HEK293 (cell line): ENCODE data around the gene WDR11.

Source experiments
- CTCF ChIA-PET: fragments of 350-600 bp; formaldehyde crosslinking; extraction: SDS; loops from one replicate; lab custom pipeline; 2021; ENCODE audit warnings: antibody characterized with exemption; lab: Yijun Ruan, JAX
- POLR2A ChIA-PET: fragments of 300-600 bp; formaldehyde crosslinking; extraction: SDS; loops from one replicate; lab custom pipeline; 2020; ENCODE audit warnings: antibody characterized with exemption, inconsistent platforms; lab: Yijun Ruan, JAX
- H3K27ac ChIP-seq: fragments of 200-500 bp; sonication (Bioruptor generic); 2 replicates; pipeline ENCODE4 v1.5.1; 2014; ENCODE audit warnings: low read depth, low read length, control low read depth, inconsistent platforms; ENCODE audit errors: extremely low read depth
- H3K36me3 ChIP-seq, 2 experiments: fragments of 200-500 bp in 1 of 2; sonication (Bioruptor generic) in 1 of 2; 1 replicate in 1 of 2; 2 replicates in 1 of 2; pipeline ENCODE4 v1.5.1; 2014 to 2017; ENCODE audit warnings: inconsistent platforms in 2 of 2, low read length in 2 of 2; ENCODE audit not compliant: control insufficient read depth in 2 of 2, insufficient read depth in 1 of 2
- H3K4me1 ChIP-seq: fragments of 200-500 bp; sonication (Bioruptor generic); 2 replicates; pipeline ENCODE4 v1.5.1; 2014; ENCODE audit warnings: mild to moderate bottlenecking, low read length, inconsistent platforms; ENCODE audit not compliant: control insufficient read depth, insufficient read depth
- H3K4me3 ChIP-seq: 2 replicates; pipeline ENCODE4 v1.5.1; 2011; ENCODE audit warnings: low read depth, mild to moderate bottlenecking, control low read depth, low read length, moderate library complexity
- H3K9me3 ChIP-seq: fragments of 200-500 bp; sonication (Bioruptor generic); 2 replicates; pipeline ENCODE4 v1.5.1; 2014; ENCODE audit warnings: low read depth, low read length, inconsistent platforms; ENCODE audit not compliant: control insufficient read depth, insufficient read depth
- HOXA7 ChIP-seq: sonication (generic); formaldehyde crosslinking; IDR thresholded peaks from 2 replicates; pipeline ENCODE4 v1.8.1; 2022; ENCODE audit warnings: missing genetic modification reagents, borderline replicate concordance
- KLF9 ChIP-seq: fragments of 450-650 bp; formaldehyde crosslinking; IDR thresholded peaks from 2 replicates; pipeline ENCODE4 v1.5.1; 2016; ENCODE audit warnings: missing biosample characterization, missing genetic modification characterization, low read depth
- SALL2 ChIP-seq: fragments of 450-650 bp; formaldehyde crosslinking; IDR thresholded peaks from 2 replicates; pipeline ENCODE4 v1.5.0; 2017; ENCODE audit warnings: missing biosample characterization, mild to moderate bottlenecking, missing genetic modification characterization, borderline replicate concordance
- YY1 ChIP-seq: fragments of 450-650 bp; formaldehyde crosslinking; IDR thresholded peaks from 2 replicates; pipeline ENCODE4 v1.5.1; 2018; ENCODE audit warnings: missing biosample characterization, missing genetic modification characterization
- ZBTB20 ChIP-seq: fragments of 450-650 bp; formaldehyde crosslinking; IDR thresholded peaks from 2 replicates; pipeline ENCODE4 v1.5.1; 2016; ENCODE audit warnings: missing biosample characterization, missing genetic modification characterization
- ZBTB21 ChIP-seq: fragments of 450-650 bp; formaldehyde crosslinking; IDR thresholded peaks from 2 replicates; pipeline ENCODE4 v1.5.1; 2017; ENCODE audit warnings: missing biosample characterization, missing genetic modification characterization
- ZFP69B ChIP-seq: fragments of 450-650 bp; formaldehyde crosslinking; IDR thresholded peaks from 2 replicates; pipeline ENCODE4 v1.5.1; 2016; ENCODE audit warnings: missing biosample characterization, missing genetic modification characterization
- ZNF132 ChIP-seq: fragments of 450-650 bp; formaldehyde crosslinking; IDR thresholded peaks from 2 replicates; pipeline ENCODE4 v1.5.1; 2017; ENCODE audit warnings: missing biosample characterization, missing genetic modification characterization, borderline replicate concordance
- ZNF202 ChIP-seq: fragments of 450-650 bp; formaldehyde crosslinking; IDR thresholded peaks from 2 replicates; pipeline ENCODE4 v1.5.1; 2016; ENCODE audit warnings: missing biosample characterization, missing genetic modification characterization, borderline replicate concordance
- ZNF274 ChIP-seq, 2 experiments: fragments of 200-500 bp in 1 of 2; fragments of 450-650 bp in 1 of 2; sonication (Bioruptor generic) in 1 of 2; formaldehyde crosslinking in 1 of 2; IDR thresholded peaks; 2 replicates each; pipeline versions ENCODE4 v1.5.1 to v1.6.1; 2014 to 2016; ENCODE audit warnings: borderline replicate concordance in 1 of 2, inconsistent platforms in 1 of 2, low read length in 1 of 2, missing biosample characterization in 1 of 2, missing genetic modification characterization in 1 of 2
- ZNF350 ChIP-seq: fragments of 450-650 bp; formaldehyde crosslinking; IDR thresholded peaks from 2 replicates; pipeline ENCODE4 v1.5.0; 2017; ENCODE audit warnings: missing biosample characterization, mild to moderate bottlenecking, missing genetic modification characterization
- ZNF521 ChIP-seq: fragments of 450-650 bp; formaldehyde crosslinking; IDR thresholded peaks from 2 replicates; pipeline ENCODE4 v1.5.1; 2017; ENCODE audit warnings: missing biosample characterization, mild to moderate bottlenecking, missing genetic modification characterization
- ZNF555 ChIP-seq: fragments of 450-650 bp; formaldehyde crosslinking; conservative IDR thresholded peaks from 2 replicates; pipeline ENCODE4 v1.5.1; 2017; ENCODE audit warnings: missing biosample characterization, mild to moderate bottlenecking, missing genetic modification characterization, inconsistent platforms
- ZNF600 ChIP-seq: fragments of 450-650 bp; formaldehyde crosslinking; IDR thresholded peaks from 2 replicates; pipeline ENCODE4 v1.5.1; 2016; ENCODE audit warnings: missing biosample characterization, missing genetic modification characterization
- ZNF76 ChIP-seq: fragments of 450-650 bp; formaldehyde crosslinking; IDR thresholded peaks from 2 replicates; pipeline ENCODE4; 2016; ENCODE audit warnings: low read depth, missing biosample characterization, missing genetic modification characterization, borderline replicate concordance
- TF ChIP-seq, protein P1 (sequence below): fragments of 450-650 bp; formaldehyde crosslinking; IDR thresholded peaks from 2 replicates; pipeline ENCODE4 v1.5.1; 2017; ENCODE audit warnings: missing biosample characterization, missing genetic modification characterization
- TF ChIP-seq, protein P2 (sequence below): fragments of 450-650 bp; formaldehyde crosslinking; IDR thresholded peaks from 2 replicates; pipeline ENCODE4; 2016; ENCODE audit warnings: missing biosample characterization, missing genetic modification characterization
- TF ChIP-seq, protein P3 (sequence below): fragments of 450-650 bp; formaldehyde crosslinking; IDR thresholded peaks from 2 replicates; pipeline ENCODE4 v1.5.1; 2016; ENCODE audit warnings: missing biosample characterization, missing genetic modification characterization
- TF ChIP-seq, protein P4 (sequence below): fragments of 450-650 bp; formaldehyde crosslinking; IDR thresholded peaks from 2 replicates; pipeline ENCODE4 v1.5.1; 2016; ENCODE audit warnings: missing biosample characterization, missing genetic modification characterization

WDR11 gene

DNA sequence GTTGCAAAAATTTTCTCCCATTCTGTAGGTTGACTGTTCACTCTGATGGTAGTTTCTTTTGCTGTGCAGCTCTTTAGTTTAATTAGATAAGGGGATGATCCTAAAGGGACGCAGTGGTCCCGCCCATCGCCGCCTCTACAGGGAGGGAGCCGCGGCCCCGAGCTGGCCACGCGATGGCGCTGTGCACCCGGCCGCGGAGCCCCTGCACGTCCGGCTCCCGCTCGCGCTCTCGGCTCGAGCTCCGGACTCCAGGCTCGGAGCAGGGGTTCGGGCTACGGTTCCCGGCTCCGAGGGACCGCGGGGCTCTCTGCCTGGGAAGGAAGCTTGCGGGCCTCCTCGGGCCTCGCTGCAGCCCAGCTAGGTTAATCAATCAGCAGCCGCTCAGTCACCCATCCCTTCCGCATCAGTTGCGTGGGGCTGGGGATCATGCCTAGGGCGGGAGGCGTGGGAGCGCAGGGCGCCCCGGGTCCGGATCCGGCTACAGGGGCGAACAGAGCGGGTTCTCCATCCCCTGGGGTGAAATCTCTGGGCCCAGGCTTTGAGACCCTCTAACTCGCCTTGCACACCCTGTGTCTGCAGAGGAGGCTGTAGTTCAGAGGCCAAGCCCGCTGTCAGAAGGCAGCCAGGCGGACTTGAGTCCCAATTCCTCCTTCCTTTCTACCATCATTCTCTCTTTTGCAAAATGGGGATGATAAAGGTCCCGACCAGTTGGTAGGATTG, 97.9 kb downstream of the WDR11 start (continued):
- TF ChIP-seq KLF9 (tag by site-specific recombination) (peak; percentile 74), ZNF76 (tag by site-specific recombination) (peak; percentile 25; the same call in 1 of the 2 replicates), YY1 (tag by site-specific recombination) (no peak), ZNF350 (tag by site-specific recombination) (no peak), ZNF600 (tag by site-specific recombination) (peak; percentile 61; the same call in 1 of the 2 replicates), ZBTB20 (tag by site-specific recombination) (0 out of 2 replicates have a peak, but pooled peaks have one; percentile 12), ZFP69B (tag by site-specific recombination) (0 out of 2 replicates have a peak, but pooled peaks have one; percentile 26)
- TF ChIP-seq, protein P1, sequence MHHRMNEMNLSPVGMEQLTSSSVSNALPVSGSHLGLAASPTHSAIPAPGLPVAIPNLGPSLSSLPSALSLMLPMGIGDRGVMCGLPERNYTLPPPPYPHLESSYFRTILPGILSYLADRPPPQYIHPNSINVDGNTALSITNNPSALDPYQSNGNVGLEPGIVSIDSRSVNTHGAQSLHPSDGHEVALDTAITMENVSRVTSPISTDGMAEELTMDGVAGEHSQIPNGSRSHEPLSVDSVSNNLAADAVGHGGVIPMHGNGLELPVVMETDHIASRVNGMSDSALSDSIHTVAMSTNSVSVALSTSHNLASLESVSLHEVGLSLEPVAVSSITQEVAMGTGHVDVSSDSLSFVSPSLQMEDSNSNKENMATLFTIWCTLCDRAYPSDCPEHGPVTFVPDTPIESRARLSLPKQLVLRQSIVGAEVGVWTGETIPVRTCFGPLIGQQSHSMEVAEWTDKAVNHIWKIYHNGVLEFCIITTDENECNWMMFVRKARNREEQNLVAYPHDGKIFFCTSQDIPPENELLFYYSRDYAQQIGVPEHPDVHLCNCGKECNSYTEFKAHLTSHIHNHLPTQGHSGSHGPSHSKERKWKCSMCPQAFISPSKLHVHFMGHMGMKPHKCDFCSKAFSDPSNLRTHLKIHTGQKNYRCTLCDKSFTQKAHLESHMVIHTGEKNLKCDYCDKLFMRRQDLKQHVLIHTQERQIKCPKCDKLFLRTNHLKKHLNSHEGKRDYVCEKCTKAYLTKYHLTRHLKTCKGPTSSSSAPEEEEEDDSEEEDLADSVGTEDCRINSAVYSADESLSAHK (tag by site-specific recombination): peak; percentile 58; the same call in 1 of the 2 replicates
- TF ChIP-seq, protein P2, sequence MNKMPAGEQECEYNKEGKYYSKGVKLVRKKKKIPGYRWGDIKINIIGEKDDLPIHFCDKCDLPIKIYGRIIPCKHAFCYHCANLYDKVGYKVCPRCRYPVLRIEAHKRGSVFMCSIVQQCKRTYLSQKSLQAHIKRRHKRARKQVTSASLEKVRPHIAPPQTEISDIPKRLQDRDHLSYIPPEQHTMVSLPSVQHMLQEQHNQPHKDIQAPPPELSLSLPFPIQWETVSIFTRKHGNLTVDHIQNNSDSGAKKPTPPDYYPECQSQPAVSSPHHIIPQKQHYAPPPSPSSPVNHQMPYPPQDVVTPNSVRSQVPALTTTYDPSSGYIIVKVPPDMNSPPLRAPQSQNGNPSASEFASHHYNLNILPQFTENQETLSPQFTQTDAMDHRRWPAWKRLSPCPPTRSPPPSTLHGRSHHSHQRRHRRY (tag by site-specific recombination): no peak

DNA sequence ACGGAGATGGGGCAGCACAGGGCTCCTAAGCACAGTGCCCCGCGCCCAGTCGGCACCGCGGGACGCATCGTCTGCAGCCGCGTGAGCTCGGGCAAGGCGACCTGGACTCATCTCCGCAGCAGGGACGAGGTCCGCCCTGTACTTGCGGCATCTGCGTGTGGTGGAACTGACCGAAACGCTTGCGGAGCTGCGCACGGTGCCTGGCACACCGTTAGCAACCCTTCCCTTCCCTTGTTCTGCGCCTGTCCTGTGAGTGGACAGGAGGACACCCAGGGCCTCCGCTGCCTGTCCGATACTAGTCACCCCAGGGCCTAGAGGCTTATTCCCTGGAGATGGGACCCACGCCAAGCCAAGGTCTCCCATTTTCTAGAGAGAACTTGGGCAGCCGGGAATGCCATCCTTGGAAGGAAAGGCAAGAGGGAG, 98.5 kb downstream of the WDR11 start:
- Histone ChIP-seq H3K9me3 (no peaks in the 10 kb centered on the region), H3K4me3 (no peak overlapping the region), H3K4me1 (peaks cover 7% of the 10 kb centered on the region), H3K27ac (peak overlapping the region; percentile 4; the same call in 1 of the 2 replicates), H3K36me3 (no peaks in the 10 kb centered on the region)
- TF ChIP-seq ZNF521 (tag by site-specific recombination) (no peak), ZNF274 (IDR thresholded peaks at IDR 0.05; ENCODE audit: low read length) (no peak), ZNF274 (tag by site-specific recombination; IDR thresholded peaks at IDR 0.05; ENCODE audit: borderline replicate concordance) (no peak), ZNF202 (peak; percentile 58; the same call in 1 of the 2 replicates)
- POLR2A ChIA-PET: no interaction called here
- CTCF ChIA-PET: interaction anchor here (0.6 to 2.2 kb wide), 45 partner anchors 8 to 951 kb away, joined by 3 to 9 read pairs (median 4); no protein-coding TSS in a partner anchor

DNA sequence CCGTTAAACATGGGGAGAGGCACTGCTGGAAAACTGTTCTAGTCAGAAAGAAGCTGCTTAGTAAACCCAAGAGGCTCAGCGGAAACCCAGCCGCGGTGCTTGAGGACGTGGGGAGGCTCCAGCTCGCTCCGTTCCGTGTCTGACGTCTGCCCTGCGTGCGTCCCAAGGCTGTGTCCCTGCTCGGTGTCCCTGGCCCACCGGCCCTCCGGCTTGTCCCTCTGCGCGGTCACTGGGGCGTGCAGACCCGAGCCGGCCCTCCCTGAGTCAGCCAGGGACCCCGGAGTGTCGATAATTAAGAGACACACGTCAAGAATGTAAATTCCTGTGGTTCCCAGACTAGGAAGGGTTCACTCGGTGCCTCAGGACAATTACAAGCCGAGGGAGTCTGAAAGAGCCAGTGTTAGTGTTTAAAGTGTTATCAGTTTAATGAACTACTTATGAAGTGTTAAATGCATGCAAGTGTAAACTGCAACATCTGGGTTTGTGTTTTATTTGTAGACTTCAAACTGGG, 98.9 kb downstream of the WDR11 start:
- POLR2A ChIA-PET: no interaction called here
- CTCF ChIA-PET: interaction anchor here (0.6 to 2.2 kb wide), 12 partner anchors 25 to 882 kb away, joined by 3 to 7 read pairs (median 4); no protein-coding TSS in a partner anchor
- peaks cover 7% of the 10 kb centered on the region for H3K4me1 ChIP-seq
- H3K9me3 ChIP-seq: no peaks in the 10 kb centered on the region
- peak overlapping the region; percentile 21 for H3K4me3 ChIP-seq
- H3K27ac ChIP-seq: peak overlapping the region; percentile 4; the same call in 1 of the 2 replicates
- no peaks in the 10 kb centered on the region for H3K36me3 ChIP-seq
- TF ChIP-seq ZNF76 (tag by site-specific recombination): no peak
- TF ChIP-seq, protein P3, sequence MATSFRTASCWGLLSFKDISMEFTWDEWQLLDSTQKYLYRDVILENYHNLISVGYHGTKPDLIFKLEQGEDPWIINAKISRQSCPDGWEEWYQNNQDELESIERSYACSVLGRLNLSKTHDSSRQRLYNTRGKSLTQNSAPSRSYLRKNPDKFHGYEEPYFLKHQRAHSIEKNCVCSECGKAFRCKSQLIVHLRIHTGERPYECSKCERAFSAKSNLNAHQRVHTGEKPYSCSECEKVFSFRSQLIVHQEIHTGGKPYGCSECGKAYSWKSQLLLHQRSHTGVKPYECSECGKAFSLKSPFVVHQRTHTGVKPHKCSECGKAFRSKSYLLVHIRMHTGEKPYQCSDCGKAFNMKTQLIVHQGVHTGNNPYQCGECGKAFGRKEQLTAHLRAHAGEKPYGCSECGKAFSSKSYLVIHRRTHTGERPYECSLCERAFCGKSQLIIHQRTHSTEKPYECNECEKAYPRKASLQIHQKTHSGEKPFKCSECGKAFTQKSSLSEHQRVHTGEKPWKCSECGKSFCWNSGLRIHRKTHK (tag by site-specific recombination): no peak
- no peak for TF ChIP-seq ZNF132
- no peak for TF ChIP-seq SALL2
- TF ChIP-seq ZBTB21 (tag by site-specific recombination): no peak
- TF ChIP-seq ZNF555 (tag by site-specific recombination): no peak
- TF ChIP-seq, protein P4, sequence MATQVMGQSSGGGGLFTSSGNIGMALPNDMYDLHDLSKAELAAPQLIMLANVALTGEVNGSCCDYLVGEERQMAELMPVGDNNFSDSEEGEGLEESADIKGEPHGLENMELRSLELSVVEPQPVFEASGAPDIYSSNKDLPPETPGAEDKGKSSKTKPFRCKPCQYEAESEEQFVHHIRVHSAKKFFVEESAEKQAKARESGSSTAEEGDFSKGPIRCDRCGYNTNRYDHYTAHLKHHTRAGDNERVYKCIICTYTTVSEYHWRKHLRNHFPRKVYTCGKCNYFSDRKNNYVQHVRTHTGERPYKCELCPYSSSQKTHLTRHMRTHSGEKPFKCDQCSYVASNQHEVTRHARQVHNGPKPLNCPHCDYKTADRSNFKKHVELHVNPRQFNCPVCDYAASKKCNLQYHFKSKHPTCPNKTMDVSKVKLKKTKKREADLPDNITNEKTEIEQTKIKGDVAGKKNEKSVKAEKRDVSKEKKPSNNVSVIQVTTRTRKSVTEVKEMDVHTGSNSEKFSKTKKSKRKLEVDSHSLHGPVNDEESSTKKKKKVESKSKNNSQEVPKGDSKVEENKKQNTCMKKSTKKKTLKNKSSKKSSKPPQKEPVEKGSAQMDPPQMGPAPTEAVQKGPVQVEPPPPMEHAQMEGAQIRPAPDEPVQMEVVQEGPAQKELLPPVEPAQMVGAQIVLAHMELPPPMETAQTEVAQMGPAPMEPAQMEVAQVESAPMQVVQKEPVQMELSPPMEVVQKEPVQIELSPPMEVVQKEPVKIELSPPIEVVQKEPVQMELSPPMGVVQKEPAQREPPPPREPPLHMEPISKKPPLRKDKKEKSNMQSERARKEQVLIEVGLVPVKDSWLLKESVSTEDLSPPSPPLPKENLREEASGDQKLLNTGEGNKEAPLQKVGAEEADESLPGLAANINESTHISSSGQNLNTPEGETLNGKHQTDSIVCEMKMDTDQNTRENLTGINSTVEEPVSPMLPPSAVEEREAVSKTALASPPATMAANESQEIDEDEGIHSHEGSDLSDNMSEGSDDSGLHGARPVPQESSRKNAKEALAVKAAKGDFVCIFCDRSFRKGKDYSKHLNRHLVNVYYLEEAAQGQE: no peak
- no peak for TF ChIP-seq HOXA7 (CRISPR knock-in tag)
